Measurements from ENCODE around the gene HBE1.

Gene HBE1

DNA sequence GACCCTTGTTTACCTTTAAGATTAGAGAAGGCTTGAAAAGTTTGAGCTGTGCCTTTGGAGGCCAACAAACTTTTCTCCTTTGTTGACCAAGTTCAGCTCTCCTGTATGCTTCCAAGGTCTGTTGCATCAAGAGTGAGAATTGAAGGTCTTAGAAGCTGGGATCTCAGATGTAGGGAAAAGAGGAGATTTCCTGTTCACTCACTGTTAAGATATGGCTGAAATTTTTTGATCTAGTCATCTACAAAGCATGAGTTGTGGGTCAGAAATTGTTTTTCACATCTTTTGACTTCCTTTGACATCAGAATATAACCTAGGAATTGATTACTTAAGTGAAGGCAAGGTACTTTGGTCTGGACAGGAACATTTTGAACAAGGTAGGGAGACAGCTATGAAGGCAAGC lies 20.0 kb upstream of the HBE1 start:
- Mint-ChIP-seq H3K27me3 (no peaks in the 10 kb centered on the region), H3K36me3 (no peaks in the 10 kb centered on the region), H3K27ac (no peak overlapping the region), H3K9me3 (no peaks in the 10 kb centered on the region), H3K4me3 (no peak overlapping the region), H3K4me1 (no peaks in the 10 kb centered on the region)

GRCh38 chr11:5288906-5289550 lies 19.3 kb upstream of the HBE1 start:
- Mint-ChIP-seq H3K27ac (no peak overlapping the region), H3K4me3 (no peak overlapping the region), H3K9me3 (no peaks in the 10 kb centered on the region), H3K4me1 (no peaks in the 10 kb centered on the region), H3K36me3 (no peaks in the 10 kb centered on the region), H3K27me3 (no peaks in the 10 kb centered on the region)

- no peaks in the 10 kb centered on the region for H3K9me3 Mint-ChIP-seq
- no peaks in the 10 kb centered on the region for H3K36me3 Mint-ChIP-seq
- H3K4me1 Mint-ChIP-seq: no peaks in the 10 kb centered on the region
- no peak overlapping the region for H3K27ac Mint-ChIP-seq
- H3K27me3 Mint-ChIP-seq: no peaks in the 10 kb centered on the region
- H3K4me3 Mint-ChIP-seq: no peak overlapping the region
Measured at GRCh38 chr11:5288108-5288905, 18.6 kb upstream of the HBE1 start.

GRCh38 chr11:5286901-5287300 lies 17.2 kb upstream of the HBE1 start:
- Mint-ChIP-seq H3K9me3 (no peaks in the 10 kb centered on the region), H3K27ac (no peak overlapping the region), H3K36me3 (no peaks in the 10 kb centered on the region), H3K27me3 (no peaks in the 10 kb centered on the region), H3K4me1 (no peaks in the 10 kb centered on the region), H3K4me3 (no peak overlapping the region)

DNA sequence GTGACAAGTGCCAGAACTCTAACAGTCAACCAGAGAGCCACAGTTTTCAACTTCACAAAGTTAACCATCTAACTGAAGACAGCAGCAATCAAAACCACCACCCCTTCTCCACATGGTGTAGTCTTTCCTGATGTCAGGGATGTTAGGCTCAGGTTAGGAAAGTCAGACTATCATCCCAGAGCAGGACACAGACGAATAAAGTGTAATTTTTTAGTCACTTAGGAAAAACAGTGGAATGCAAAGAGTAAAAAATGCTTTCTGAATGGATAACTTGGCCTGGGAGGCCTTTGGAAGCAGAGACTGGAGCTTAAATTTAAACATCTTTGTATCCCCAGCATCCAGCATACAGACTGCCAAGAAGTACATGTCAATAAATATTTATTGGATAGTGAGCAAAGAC lies 16.6 kb upstream of the HBE1 start:
- Mint-ChIP-seq H3K4me3 (no peak overlapping the region), H3K27ac (no peak overlapping the region), H3K4me1 (no peaks in the 10 kb centered on the region), H3K9me3 (no peaks in the 10 kb centered on the region), H3K27me3 (no peaks in the 10 kb centered on the region), H3K36me3 (no peaks in the 10 kb centered on the region)

DNA sequence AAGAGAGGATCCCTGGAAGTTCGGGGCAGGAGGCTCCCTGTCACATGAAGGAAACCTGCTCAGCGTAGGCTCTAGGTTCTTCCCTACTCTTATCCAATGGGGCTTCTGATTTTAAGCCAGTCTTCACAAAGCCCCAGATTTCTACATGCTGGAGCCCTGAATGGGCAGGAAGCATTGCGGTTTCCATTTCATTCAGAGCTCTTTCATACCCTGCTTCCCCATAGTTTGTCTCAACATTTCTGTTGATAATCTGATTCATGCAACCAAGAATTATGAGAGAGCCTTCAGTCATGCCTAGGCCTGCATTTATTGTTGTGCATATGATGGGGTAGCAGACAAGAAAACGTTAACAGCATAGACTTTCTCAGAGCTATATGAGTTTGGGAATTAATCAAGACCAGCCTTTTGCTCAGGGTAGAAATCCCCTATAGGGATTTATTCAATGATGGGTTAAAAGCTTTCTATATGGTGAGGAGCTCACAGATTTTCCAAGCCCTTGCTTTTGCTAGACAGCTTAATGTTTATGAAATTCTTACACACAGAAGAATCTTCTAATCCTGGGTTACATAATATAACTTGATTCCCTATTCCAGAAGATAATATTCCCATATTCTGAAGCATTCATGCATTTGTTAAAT lies 16.1 kb upstream of the HBE1 start:
- no peak overlapping the region for H3K4me3 Mint-ChIP-seq
- no peaks in the 10 kb centered on the region for H3K9me3 Mint-ChIP-seq
- no peaks in the 10 kb centered on the region for H3K4me1 Mint-ChIP-seq
- no peak overlapping the region for H3K27ac Mint-ChIP-seq
- H3K27me3 Mint-ChIP-seq: no peaks in the 10 kb centered on the region
- no peaks in the 10 kb centered on the region for H3K36me3 Mint-ChIP-seq

- Mint-ChIP-seq H3K4me3 (no peak overlapping the region), H3K27ac (no peak overlapping the region), H3K36me3 (no peaks in the 10 kb centered on the region), H3K27me3 (no peaks in the 10 kb centered on the region), H3K9me3 (no peaks in the 10 kb centered on the region), H3K4me1 (no peaks in the 10 kb centered on the region)
Measured at GRCh38 chr11:5284637-5285036, 14.9 kb upstream of the HBE1 start.

- Mint-ChIP-seq H3K9me3 (no peaks in the 10 kb centered on the region), H3K4me1 (no peaks in the 10 kb centered on the region), H3K27me3 (no peaks in the 10 kb centered on the region), H3K36me3 (no peaks in the 10 kb centered on the region), H3K27ac (no peak overlapping the region), H3K4me3 (no peak overlapping the region)
Measured at GRCh38 chr11:5283882-5284281, 14.1 kb upstream of the HBE1 start.

GRCh38 chr11:5283086-5283485 lies 13.3 kb upstream of the HBE1 start:
- H3K4me3 Mint-ChIP-seq: no peak overlapping the region
- no peaks in the 10 kb centered on the region for H3K9me3 Mint-ChIP-seq
- no peaks in the 10 kb centered on the region for H3K4me1 Mint-ChIP-seq
- H3K27ac Mint-ChIP-seq: no peak overlapping the region
- H3K27me3 Mint-ChIP-seq: no peaks in the 10 kb centered on the region
- H3K36me3 Mint-ChIP-seq: no peaks in the 10 kb centered on the region

DNA sequence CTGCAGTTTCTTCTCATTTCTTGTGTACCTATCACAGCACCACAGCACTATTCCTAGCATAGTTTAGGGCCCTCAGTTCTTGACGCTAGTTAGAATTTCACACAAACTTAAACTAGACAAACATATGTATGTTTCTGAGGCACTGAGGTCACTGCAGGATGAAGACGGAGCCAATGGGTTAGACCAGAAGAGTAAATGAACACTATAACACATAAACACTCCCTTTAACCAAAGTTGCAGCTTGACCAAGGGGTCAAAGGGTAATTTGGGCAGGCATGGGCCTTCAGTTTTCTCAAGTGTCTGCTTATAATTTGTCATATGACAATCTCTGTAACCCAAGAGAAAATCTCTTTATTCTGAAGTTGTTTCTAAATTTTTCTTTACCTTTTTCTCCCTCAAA lies 12.9 kb upstream of the HBE1 start:
- Mint-ChIP-seq H3K27me3 (peaks cover 1% of the 10 kb centered on the region), H3K4me1 (no peaks in the 10 kb centered on the region)

GRCh38 chr11:5281596-5281995 lies 11.9 kb upstream of the HBE1 start:
- Mint-ChIP-seq H3K4me1 (no peaks in the 10 kb centered on the region), H3K27me3 (peaks cover 2% of the 10 kb centered on the region), H3K27ac (no peak overlapping the region), H3K4me3 (no peak overlapping the region), H3K36me3 (no peaks in the 10 kb centered on the region), H3K9me3 (no peaks in the 10 kb centered on the region)

More for the DNA sequence above, 12.9 kb upstream of the HBE1 start:
- Mint-ChIP-seq H3K4me3 (no peak overlapping the region), H3K27ac (no peak overlapping the region), H3K36me3 (no peaks in the 10 kb centered on the region), H3K9me3 (no peaks in the 10 kb centered on the region)

GRCh38 chr11:5280582-5281102 lies 10.9 kb upstream of the HBE1 start:
- Mint-ChIP-seq H3K4me3 (no peak overlapping the region), H3K4me1 (no peaks in the 10 kb centered on the region), H3K9me3 (no peaks in the 10 kb centered on the region), H3K36me3 (no peaks in the 10 kb centered on the region), H3K27me3 (peaks cover 2% of the 10 kb centered on the region), H3K27ac (no peak overlapping the region)

GRCh38 chr11:5279471-5280090 lies 9.8 kb upstream of the HBE1 start:
- no peaks in the 10 kb centered on the region for H3K9me3 Mint-ChIP-seq

GRCh38 chr11:5277807-5278382 lies 8.2 kb upstream of the HBE1 start:
- no peaks in the 10 kb centered on the region for H3K9me3 Mint-ChIP-seq
- peaks cover 5% of the 10 kb centered on the region for H3K27me3 Mint-ChIP-seq
- H3K36me3 Mint-ChIP-seq: no peaks in the 10 kb centered on the region
- no peak overlapping the region for H3K27ac Mint-ChIP-seq
- H3K4me1 Mint-ChIP-seq: no peaks in the 10 kb centered on the region
- H3K4me3 Mint-ChIP-seq: no peak overlapping the region

More at GRCh38 chr11:5279471-5280090, 9.8 kb upstream of the HBE1 start:
- H3K4me1 Mint-ChIP-seq: no peaks in the 10 kb centered on the region
- H3K27ac Mint-ChIP-seq: no peak overlapping the region
- no peak overlapping the region for H3K4me3 Mint-ChIP-seq
- H3K27me3 Mint-ChIP-seq: peaks cover 2% of the 10 kb centered on the region
- no peaks in the 10 kb centered on the region for H3K36me3 Mint-ChIP-seq

GRCh38 chr11:5276697-5277096 lies 7.0 kb upstream of the HBE1 start:
- no peaks in the 10 kb centered on the region for H3K4me1 Mint-ChIP-seq
- H3K27ac Mint-ChIP-seq: no peak overlapping the region

More at GRCh38 chr11:5276697-5277096, 7.0 kb upstream of the HBE1 start:
- no peaks in the 10 kb centered on the region for H3K9me3 Mint-ChIP-seq
- no peaks in the 10 kb centered on the region for H3K36me3 Mint-ChIP-seq
- H3K4me3 Mint-ChIP-seq: no peak overlapping the region
- peaks cover 5% of the 10 kb centered on the region for H3K27me3 Mint-ChIP-seq
